Neural progenitor cell (in vitro differentiated cells): ENCODE measurements around the gene MYO15B. TPM values are rescaled to one million over a fixed set of nuclear protein-coding genes. Genes with fewer than 3 reads are reported as not detected.
"Not testable (repeated sequence)": the region's sequence is repeated elsewhere in the genome, so short reads cannot be mapped to it uniquely, and the experiment has no call there.

Source experiments
- DNase-seq: peaks from one replicate; pipeline ENCODE4 v3.0.0-alpha.2; 2016; ENCODE audit warnings: low spot score
- H2AFZ ChIP-seq: fragments of 200-600 bp; sonication (generic); replicated peaks from 2 replicates; pipeline ENCODE4 v1.6.1; 2016; ENCODE audit warnings: antibody characterized with exemption
- H3F3A ChIP-seq: fragments of 200-600 bp; sonication (generic); 2 replicates; pipeline ENCODE4 v1.6.1; 2016; ENCODE audit warnings: antibody characterized with exemption, low read depth
- H3K27ac ChIP-seq: fragments of 200-600 bp; sonication (generic); 2 replicates; pipeline ENCODE4 v1.5.1; 2016; ENCODE audit warnings: mild to moderate bottlenecking
- H3K27me3 ChIP-seq: fragments of 200-600 bp; sonication (generic); 2 replicates; pipeline ENCODE4 v1.6.1; 2016; ENCODE audit warnings: mild to moderate bottlenecking, moderate library complexity
- H3K36me3 ChIP-seq: fragments of 200-600 bp; sonication (generic); 2 replicates; pipeline ENCODE4 v1.5.1; 2016
- H3K4me1 ChIP-seq: fragments of 200-600 bp; sonication (generic); 2 replicates; pipeline ENCODE4 v1.6.1; 2016; ENCODE audit warnings: mixed run types
- H3K4me2 ChIP-seq: fragments of 200-600 bp; sonication (generic); 2 replicates; pipeline ENCODE4 v1.6.1; 2016
- H3K4me3 ChIP-seq: fragments of 200-600 bp; sonication (generic); 2 replicates; pipeline ENCODE4 v1.5.1; 2016
- H3K79me2 ChIP-seq: fragments of 200-600 bp; sonication (generic); 2 replicates; pipeline ENCODE4 v1.6.1; 2016; ENCODE audit warnings: low read depth
- H3K9ac ChIP-seq: fragments of 200-600 bp; sonication (generic); 2 replicates; pipeline ENCODE4 v1.6.1; 2016
- H3K9me3 ChIP-seq: fragments of 200-600 bp; sonication (generic); 2 replicates; pipeline ENCODE4 v1.5.1; 2016; ENCODE audit warnings: low read depth
- H4K20me1 ChIP-seq: fragments of 200-600 bp; sonication (generic); 2 replicates; pipeline ENCODE4 v1.6.1; 2016; ENCODE audit warnings: low read depth
- H3K27ac Mint-ChIP-seq: 3 replicates; pipeline ENCODE4 v1.8.0; 2021; ENCODE audit warnings: mixed read lengths
- H3K27me3 Mint-ChIP-seq: 2 replicates; pipeline ENCODE4 v1.8.0; 2022; ENCODE audit warnings: low read depth, mild to moderate bottlenecking, inconsistent platforms, moderate library complexity, mixed read lengths; ENCODE audit not compliant: insufficient read depth
- H3K36me3 Mint-ChIP-seq: 3 replicates; pipeline ENCODE4 v1.8.0; 2021; ENCODE audit warnings: mixed read lengths
- H3K4me1 Mint-ChIP-seq: 3 replicates; pipeline ENCODE4 v1.8.0; 2021; ENCODE audit warnings: mixed read lengths
- H3K4me3 Mint-ChIP-seq: 3 replicates; pipeline ENCODE4 v1.8.0; 2021; ENCODE audit warnings: mild to moderate bottlenecking, moderate library complexity, mixed read lengths
- H3K9me3 Mint-ChIP-seq: 3 replicates; pipeline ENCODE4 v1.8.0; 2020; ENCODE audit warnings: mixed read lengths
- CTCF ChIP-seq: fragments of 200-600 bp; sonication (generic); IDR thresholded peaks from 2 replicates; pipeline ENCODE4 v1.5.1; 2017; ENCODE audit warnings: antibody characterized with exemption, mild to moderate bottlenecking
- EZH2 ChIP-seq: fragments of 200-600 bp; sonication (generic); IDR thresholded peaks from 2 replicates; pipeline ENCODE4 v1.6.1; 2017; ENCODE audit warnings: antibody characterized with exemption, mild to moderate bottlenecking, moderate library complexity
- EZH2phosphoT487 ChIP-seq: fragments of 200-600 bp; sonication (generic); IDR thresholded peaks from 2 replicates; pipeline ENCODE4 v1.6.1; 2017; ENCODE audit warnings: antibody characterized with exemption
- total RNA-seq: library from RNA; depleted of rRNA; stranded (reverse); fragments of >200 nt; gene quantifications from 2 replicates; pipeline ENCODE4 v1.2.3, GENCODE V29; 2015; ENCODE audit warnings: low replicate concordance

The MYO15B gene
- total RNA-seq, 1 donor from 2014 or later = 10.2 TPM

GRCh38 chr17:75591722-75592302 lies 4.2 kb downstream of the MYO15B start:
- no peak overlapping the region for H2AFZ ChIP-seq
- no peak overlapping the region for H3K9ac ChIP-seq
- TF ChIP-seq CTCF (no peak), EZH2 (no peak), EZH2phosphoT487 (no peak)
- H3K27ac Mint-ChIP-seq = no peak overlapping the region
- no peaks in the 10 kb centered on the region for H4K20me1 ChIP-seq
- no peak overlapping the region for H3K27ac ChIP-seq
- no peak overlapping the region for H3K4me3 ChIP-seq
- no peaks in the 10 kb centered on the region for H3K9me3 Mint-ChIP-seq
- H3K4me1 ChIP-seq = peaks cover 7% of the 10 kb centered on the region
- H3K36me3 ChIP-seq = no peaks in the 10 kb centered on the region
- no peak overlapping the region for H3K4me2 ChIP-seq
- H3K27me3 Mint-ChIP-seq = peaks cover 18% of the 10 kb centered on the region
- H3F3A ChIP-seq = peaks cover 19% of the 10 kb centered on the region
- no peak overlapping the region for H3K4me3 Mint-ChIP-seq
- no peaks in the 10 kb centered on the region for H3K36me3 Mint-ChIP-seq
- H3K4me1 Mint-ChIP-seq = peaks cover 4% of the 10 kb centered on the region
- no peaks in the 10 kb centered on the region for H3K9me3 ChIP-seq
- no peak for DNase-seq
- H3K79me2 ChIP-seq = no peaks in the 10 kb centered on the region
- H3K27me3 ChIP-seq = peaks cover 34% of the 10 kb centered on the region

GRCh38 chr17:75592348-75593020 lies 4.9 kb downstream of the MYO15B start:
- H3K4me3 ChIP-seq = no peak overlapping the region
- H3K4me1 ChIP-seq = peaks cover 7% of the 10 kb centered on the region
- H3K9ac ChIP-seq = no peak overlapping the region
- DNase-seq = no peak
- H3K9me3 ChIP-seq = no peaks in the 10 kb centered on the region
- no peak overlapping the region for H3K4me2 ChIP-seq
- Mint-ChIP-seq H3K9me3 (no peaks in the 10 kb centered on the region), H3K36me3 (no peaks in the 10 kb centered on the region), H3K4me1 (peaks cover 4% of the 10 kb centered on the region), H3K27me3 (peaks cover 11% of the 10 kb centered on the region), H3K4me3 (no peak overlapping the region), H3K27ac (no peak overlapping the region)
- no peak for TF ChIP-seq CTCF
- no peak for TF ChIP-seq EZH2phosphoT487
- H3F3A ChIP-seq = peaks cover 14% of the 10 kb centered on the region
- no peak overlapping the region for H3K27ac ChIP-seq
- H4K20me1 ChIP-seq = no peaks in the 10 kb centered on the region
- no peaks in the 10 kb centered on the region for H3K79me2 ChIP-seq
- H2AFZ ChIP-seq = no peak overlapping the region
- no peaks in the 10 kb centered on the region for H3K36me3 ChIP-seq
- H3K27me3 ChIP-seq = peaks cover 28% of the 10 kb centered on the region

- H3K4me3 Mint-ChIP-seq, H3K27ac Mint-ChIP-seq, H3F3A ChIP-seq, H3K4me1 Mint-ChIP-seq, DNase-seq, H3K27ac ChIP-seq, H4K20me1 ChIP-seq, H3K79me2 ChIP-seq, H2AFZ ChIP-seq, H3K4me3 ChIP-seq, H3K9ac ChIP-seq, H3K9me3 Mint-ChIP-seq, H3K4me2 ChIP-seq, H3K36me3 ChIP-seq, H3K36me3 Mint-ChIP-seq, H3K9me3 ChIP-seq, H3K4me1 ChIP-seq: not testable (repeated sequence)
- H3K27me3 ChIP-seq = peaks cover 18% of the 10 kb centered on the region
- peaks cover 10% of the 10 kb centered on the region for H3K27me3 Mint-ChIP-seq
Measured at GRCh38 chr17:75593430-75593829, 5.8 kb downstream of the MYO15B start.
